Right cardiac atrium (tissue), 5 donors: Measurements from ENCODE around the gene TRIM52. TPM values are rescaled to one million over a fixed set of nuclear protein-coding genes. Genes with fewer than 3 reads are reported as not detected.

Experiments used
- ATAC-seq, 2 donors: fragments of 200-7000 bp; cut with Tn5 transposase; one replicate each; pipeline versions ENCODE4 v1.8.0 to v1.9.1; 2020; ENCODE audit warnings: moderate library complexity in 2 of 2, mild to moderate bottlenecking in 1 of 2
- DNase-seq, 3 donors: peaks; one replicate each; pipeline ENCODE4 v3.0.0-alpha.2; 2020
- H3K27ac ChIP-seq: one replicate; pipeline ENCODE4 v1.5.1; 2013; ENCODE audit warnings: mild to moderate bottlenecking, low read length, control low read depth, moderate library complexity
- H3K27me3 ChIP-seq: one replicate; pipeline ENCODE4 v1.6.1; 2013; ENCODE audit not compliant: control insufficient read depth, insufficient read depth
- H3K4me1 ChIP-seq: one replicate; pipeline ENCODE4 v1.6.1; 2013; ENCODE audit warnings: low read length; ENCODE audit not compliant: control insufficient read depth, insufficient read depth
- H3K4me3 ChIP-seq: one replicate; pipeline ENCODE4 v1.5.1; 2013; ENCODE audit warnings: low read length, control low read depth
- H3K9me3 ChIP-seq: one replicate; pipeline ENCODE4 v1.6.1; 2013; ENCODE audit warnings: low read length; ENCODE audit not compliant: control insufficient read depth
- WGBS: extraction: QIAGEN DNeasy Blood & Tissue Kit; methylation state at CpG from one replicate; pipeline ENCODE4 v1.1.7; 2013; 5-methylcytosine and 5-hydroxymethylcytosine counted together
- intact Hi-C, 4 donors: fragments of 100-400 bp; cut with DNase I; formaldehyde crosslinking; loops; one replicate each; pipeline versions ENCODE4 v1.11.0 to v1.14.0; 2022 to 2023
- polyA plus RNA-seq: library from polyadenylated mRNA; stranded (reverse); fragments of 200-250 nt; gene quantifications from one replicate; pipeline ENCODE4 v1.2.3, GENCODE V29; 2013
- total RNA-seq, 4 donors: library from RNA; stranded (reverse); fragmentation: NEBNext Ultra II Directional; extraction: Animal tissue kit (Norgen Biotek cat#: 25700); gene quantifications; one replicate each; pipeline ENCODE4 v1.2.1, GENCODE V29; 2021
- donor health status: healthy with polysubstance abuse.
- donor health status: DM: no; HTN: yes; CAD: no.
- donor health status: DM: no; HTN: no; CAD: no.
- donor health status: DM: no; HTN: yes; CAD: no; lungs with severe emphysema.
- donor health status: DM: yes; HTN: yes; CAD: no.

TRIM52 gene
- total and polyA plus RNA-seq, 5 donors, result 8.2 to 11.6 (median 9.8) TPM

GRCh38 chr5:181255836-181256578, 4.9 kb downstream of the TRIM52 start:
- Histone ChIP-seq H3K9me3 (no peaks in the 10 kb centered on the region), H3K4me1 (no peaks in the 10 kb centered on the region), H3K27ac (no peak overlapping the region), H3K4me3 (no peak overlapping the region), H3K27me3 (no peaks in the 10 kb centered on the region)
- ATAC-seq, result no peak
- 73% methylated on average over 7 of the region's 7 CpGs for WGBS
- DNase-seq, result no peak
- intact Hi-C loops, result no loop called here

- Histone ChIP-seq H3K4me1 (no peaks in the 10 kb centered on the region), H3K27ac (no peak overlapping the region), H3K27me3 (no peaks in the 10 kb centered on the region), H3K9me3 (no peaks in the 10 kb centered on the region), H3K4me3 (no peak overlapping the region)
- intact Hi-C loops, result no loop called here
- DNase-seq (no peak), ATAC-seq (no peak)
- WGBS, result 32% methylated on average over 1 of the region's 1 CpG
Observed at GRCh38 chr5:181255276-181255675, 5.7 kb downstream of the TRIM52 start.

GRCh38 chr5:181248277-181248676, 12.7 kb downstream of the TRIM52 start:
- H3K27me3 ChIP-seq, result no peaks in the 10 kb centered on the region
- peaks cover 3% of the 10 kb centered on the region for H3K4me1 ChIP-seq
- ATAC-seq (no peak), DNase-seq (no peak)
- H3K9me3 ChIP-seq, result no peaks in the 10 kb centered on the region
- WGBS, result 68% methylated on average over 4 of the region's 4 CpGs
- intact Hi-C loops, result loop anchor here in 2 of 4 donors (10.0 kb wide), 1 partner anchor 63 kb away; no protein-coding TSS in a partner anchor
- H3K4me3 ChIP-seq, result peak overlapping the region; percentile 48
- peak overlapping the region; percentile 86 for H3K27ac ChIP-seq

- Histone ChIP-seq H3K27ac (peak overlapping the region; percentile 98), H3K27me3 (no peaks in the 10 kb centered on the region), H3K4me3 (peak overlapping the region; percentile 63), H3K4me1 (peaks cover 6% of the 10 kb centered on the region), H3K9me3 (no peaks in the 10 kb centered on the region)
- WGBS, result under 1% methylated on average over 55 of the region's 55 CpGs
- DNase-seq (peak; percentile 94 to 97 (median 97)), ATAC-seq (peak; percentile 88 to 91)
- intact Hi-C loops, result loop anchor here in 2 of 4 donors (10.0 kb wide), 1 partner anchor 62 kb away; no protein-coding TSS in a partner anchor
Observed at GRCh38 chr5:181246276-181247049, 14.5 kb downstream of the TRIM52 start.

DNA sequence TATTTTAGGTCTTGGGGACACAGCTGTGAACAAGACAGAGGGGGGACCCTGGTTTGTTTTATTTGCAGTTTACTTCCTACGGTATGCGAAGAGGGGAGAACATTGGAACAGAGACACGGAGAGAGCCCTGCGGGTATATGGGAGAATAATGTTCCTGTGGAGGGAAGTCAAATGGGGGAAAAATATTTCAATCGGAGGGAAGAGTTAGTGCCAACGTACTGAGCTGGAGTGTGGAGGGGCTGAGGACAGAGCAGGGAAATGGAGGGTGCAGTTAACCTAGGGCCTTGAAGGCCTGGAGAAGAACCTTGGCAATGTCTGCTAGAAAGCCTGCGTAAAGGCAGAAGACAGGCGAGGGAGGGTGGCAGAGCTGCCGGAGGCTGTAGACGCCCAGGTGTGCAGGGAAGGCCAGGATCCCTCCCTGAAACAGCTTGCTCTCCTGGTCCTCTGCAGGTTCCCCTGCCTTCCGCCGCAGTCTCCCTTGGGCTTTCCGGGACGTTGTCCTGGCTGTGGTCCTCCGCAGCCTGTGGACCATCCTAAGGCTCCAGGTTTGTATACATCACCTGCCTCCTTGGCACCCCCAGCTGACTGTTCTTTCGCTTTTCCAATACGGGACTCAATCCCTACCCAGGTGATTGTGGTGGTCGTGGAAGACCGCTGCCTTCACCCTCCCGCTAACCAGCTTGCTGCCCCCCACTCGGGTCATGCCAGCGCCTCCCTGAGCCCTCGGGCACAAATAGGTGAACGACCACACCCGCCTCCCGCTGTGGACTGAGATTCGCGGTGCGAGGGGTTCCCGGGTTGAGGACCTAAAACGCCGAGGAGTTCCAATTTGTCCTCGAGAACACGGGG, 15.3 kb downstream of the TRIM52 start:
- ATAC-seq, result no peak
- intact Hi-C loops, result loop anchor here in 3 of 4 donors (2.0 to 10.0 kb wide), 2 partner anchors 23 to 61 kb away; partner anchors contain the start of gene TRIM41 (in 1 of the 3)
- peaks cover 6% of the 10 kb centered on the region for H3K4me1 ChIP-seq
- H3K27ac ChIP-seq, result peak overlapping the region; percentile 98
- DNase-seq, result peak in 1 of 3 donors; percentile 57
- no peaks in the 10 kb centered on the region for H3K27me3 ChIP-seq
- H3K9me3 ChIP-seq, result no peaks in the 10 kb centered on the region
- 27% methylated on average over 34 of the region's 34 CpGs for WGBS
- peak overlapping the region; percentile 63 for H3K4me3 ChIP-seq

GRCh38 chr5:181243564-181244343, 17.2 kb downstream of the TRIM52 start, which contains the start of gene RACK1:
Gene RACK1 (minus strand): TSS chr5:181243906. CDS start chr5:181243800, 106 bp downstream.
- peaks cover 6% of the 10 kb centered on the region for H3K4me1 ChIP-seq
- no peaks in the 10 kb centered on the region for H3K27me3 ChIP-seq
- H3K9me3 ChIP-seq, result no peaks in the 10 kb centered on the region
- intact Hi-C loops, result loop anchor here in 3 of 4 donors (2.0 to 10.0 kb wide), 2 partner anchors 21 to 59 kb away; partner anchors contain the start of gene TRIM41 (in 1 of the 3)
- WGBS, result under 1% methylated on average over 50 of the region's 50 CpGs
- peak; percentile 71 to 77 for ATAC-seq
- H3K4me3 ChIP-seq, result peak within 1 kb of the TSS; percentile 90
- peak; percentile 91 to 95 (median 93) for DNase-seq
- peak within 1 kb of the TSS; percentile 95 for H3K27ac ChIP-seq

- no peak for DNase-seq
- Histone ChIP-seq H3K27me3 (no peaks in the 10 kb centered on the region), H3K9me3 (no peaks in the 10 kb centered on the region), H3K4me3 (peak overlapping the region; percentile 90), H3K27ac (peak overlapping the region; percentile 95), H3K4me1 (peaks cover 6% of the 10 kb centered on the region)
- intact Hi-C loops, result loop anchor here in 2 of 4 donors (10.0 kb wide), 1 partner anchor 58 kb away; no protein-coding TSS in a partner anchor
- peak; percentile 0 for ATAC-seq
- WGBS, result under 1% methylated on average over 25 of the region's 25 CpGs
Observed at GRCh38 chr5:181243018-181243563, 17.9 kb downstream of the TRIM52 start.

- Histone ChIP-seq H3K4me1 (peaks cover 3% of the 10 kb centered on the region), H3K27ac (peak overlapping the region; percentile 43), H3K9me3 (no peaks in the 10 kb centered on the region), H3K27me3 (no peaks in the 10 kb centered on the region), H3K4me3 (peak overlapping the region; percentile 90)
- no peak for DNase-seq
- intact Hi-C loops, result loop anchor here in 2 of 4 donors (10.0 kb wide), 1 partner anchor 57 kb away; no protein-coding TSS in a partner anchor
- WGBS, result 24% methylated on average over 6 of the region's 6 CpGs
- no peak for ATAC-seq
Observed at GRCh38 chr5:181242031-181242451, 18.9 kb downstream of the TRIM52 start.

- DNase-seq, result no peak
- peak overlapping the region; percentile 16 for H3K27ac ChIP-seq
- intact Hi-C loops, result loop anchor here in 2 of 4 donors (10.0 kb wide), 1 partner anchor 57 kb away; no protein-coding TSS in a partner anchor
- H3K4me1 ChIP-seq, result peaks cover 3% of the 10 kb centered on the region
- H3K9me3 ChIP-seq, result no peaks in the 10 kb centered on the region
- H3K4me3 ChIP-seq, result no peak overlapping the region
- H3K27me3 ChIP-seq, result no peaks in the 10 kb centered on the region
- ATAC-seq, result no peak
- 35% methylated on average over 6 of the region's 6 CpGs for WGBS
Observed at GRCh38 chr5:181241393-181241975, 19.5 kb downstream of the TRIM52 start.
